HG03575 (cell line): ENCODE results near the gene OTOA.
"Not testable (repeated sequence)": the region's sequence is repeated elsewhere in the genome, so short reads cannot be mapped to it uniquely, and the experiment has no call there.

ENCODE experiments used
- ATAC-seq: cut with Tn5 transposase; IDR thresholded peaks from one replicate; pipeline ENCODE4 v1.9.1; 2021; ENCODE audit not compliant: unreplicated experiment, insufficient number of reproducible peaks, low FRiP score; ENCODE audit errors: extremely low read depth

The OTOA gene

GRCh38 chr16:21663889-21664647, at the start of gene OTOA:
TSS of gene OTOA (plus strand) at chr16:21663968. CDS start at chr16:21678515, 14,547 bp downstream.
- ATAC-seq = no peak

GRCh38 chr16:21614896-21615295, 48.9 kb upstream of the OTOA start:
- ATAC-seq = no peak

GRCh38 chr16:21617607-21618006, 46.2 kb upstream of the OTOA start:
- no peak for ATAC-seq

GRCh38 chr16:21618281-21618680, 45.5 kb upstream of the OTOA start:
- no peak for ATAC-seq

- no peak for ATAC-seq
These were observed 43.9 kb upstream of the OTOA start for GRCh38 chr16:21619765-21620425.

GRCh38 chr16:21620592-21620991, 43.2 kb upstream of the OTOA start:
- ATAC-seq = no peak

GRCh38 chr16:21622545-21622944, 41.2 kb upstream of the OTOA start:
- ATAC-seq = no peak

GRCh38 chr16:21625026-21625425, 38.7 kb upstream of the OTOA start:
- no peak for ATAC-seq

- no peak for ATAC-seq
These were observed 37.0 kb upstream of the OTOA start for GRCh38 chr16:21626659-21627277.

GRCh38 chr16:21628121-21628726, 35.5 kb upstream of the OTOA start:
- ATAC-seq = no peak

GRCh38 chr16:21628772-21629171, 35.0 kb upstream of the OTOA start:
- ATAC-seq = no peak

- ATAC-seq = not testable (repeated sequence)
These were observed 33.9 kb upstream of the OTOA start for GRCh38 chr16:21629616-21630539.

- not testable (repeated sequence) for ATAC-seq
These were observed 32.9 kb upstream of the OTOA start for GRCh38 chr16:21630866-21631265.

- ATAC-seq = not testable (repeated sequence)
These were observed 32.4 kb upstream of the OTOA start for GRCh38 chr16:21631376-21631775.

GRCh38 chr16:21631951-21632575, 31.7 kb upstream of the OTOA start:
- not testable (repeated sequence) for ATAC-seq

GRCh38 chr16:21634216-21634615, 29.6 kb upstream of the OTOA start:
- no peak for ATAC-seq

- not testable (repeated sequence) for ATAC-seq
These were observed 28.1 kb upstream of the OTOA start for GRCh38 chr16:21635694-21636093.
